Measurements from ENCODE around the gene TOX4.
A peak's percentile ranks its signal among the peaks of the same experiment; 100 is the strongest.

TOX4 gene

DNA sequence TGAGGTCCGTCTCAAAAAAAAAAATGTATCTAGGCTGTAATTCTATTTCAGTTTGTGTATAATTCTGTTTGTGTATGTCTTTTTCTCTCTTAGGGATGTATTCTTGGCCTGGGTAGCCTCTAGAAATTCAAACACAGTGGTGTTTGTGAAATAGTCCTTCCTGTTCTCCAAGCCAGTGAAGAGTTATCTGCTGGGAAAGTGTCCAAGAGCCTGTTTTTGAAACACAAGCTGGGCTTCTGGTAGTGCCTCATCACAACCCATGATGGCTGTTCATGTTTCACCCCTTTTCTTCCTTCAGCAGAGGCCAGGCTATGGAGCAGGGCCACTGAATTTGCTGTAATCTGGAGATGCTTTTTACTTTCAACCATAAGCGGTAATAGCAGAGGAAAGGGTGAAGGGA is 19.5 kb downstream of the TOX4 start:
- no peak overlapping the region for H2BK12ac ChIP-seq (ENCODE audit: low read length)
- H3K4me2 ChIP-seq (ENCODE audit: insufficient read depth, low read length, poor library complexity, severe bottlenecking): no peak overlapping the region
- H4K91ac ChIP-seq (ENCODE audit: low read depth, low read length, poor library complexity): no peak overlapping the region
- no peaks in the 10 kb centered on the region for H3K27me3 ChIP-seq (ENCODE audit: control insufficient read depth in 3 of 3, insufficient read depth in 3 of 3, low read depth in 1 of 3, low read length in 3 of 3)
- H3K23ac ChIP-seq (ENCODE audit: low read depth, low read length, poor library complexity): no peak overlapping the region
- no peak overlapping the region for H3K4ac ChIP-seq (ENCODE audit: low read length)
- H2AFZ ChIP-seq (ENCODE audit: low read length): no peak overlapping the region
- H2BK120ac ChIP-seq (ENCODE audit: low read depth, low read length): no peak overlapping the region
- H3K9ac ChIP-seq (ENCODE audit: low read depth, low read length, poor library complexity): no peak overlapping the region
- no peak for DNase-seq (ENCODE audit: low spot score)
- no peaks in the 10 kb centered on the region for H3K9me3 ChIP-seq (replicated peaks in 1 of 2; ENCODE audit: control insufficient read depth in 2 of 2, insufficient read depth in 1 of 2, low read depth in 1 of 2, low read length in 2 of 2)
- H2BK15ac ChIP-seq (ENCODE audit: low read length): no peak overlapping the region
- no peak overlapping the region for H2BK5ac ChIP-seq (ENCODE audit: low read length)
- no peak overlapping the region for H3K27ac ChIP-seq (replicated peaks; ENCODE audit: low read length)
- H3K18ac ChIP-seq (ENCODE audit: low read length): no peak overlapping the region
- no peak overlapping the region for H4K8ac ChIP-seq (ENCODE audit: low read depth, low read length)
- peaks cover 38 to 91% of the 10 kb centered on the region in 2 donors for H3K36me3 ChIP-seq (replicated peaks in 1 of 2; ENCODE audit: control insufficient read depth in 2 of 2, insufficient read depth in 2 of 2, low read length in 2 of 2)
- WGBS, 2 donors (ENCODE audit: extremely low coverage in 2 of 2, insufficient read length in 2 of 2, insufficient replicate concordance in 1 of 2): no CpG with 5 or more reads among the region's 2 CpGs
- no peak overlapping the region for H3K14ac ChIP-seq (ENCODE audit: low read length)
- no peaks in the 10 kb centered on the region for H3K79me1 ChIP-seq (ENCODE audit: low read depth, low read length)
- peaks cover 0 to 3% of the 10 kb centered on the region in 2 donors for H3K4me1 ChIP-seq (ENCODE audit: control insufficient read depth in 2 of 2, insufficient read depth in 1 of 2, low read depth in 1 of 2, low read length in 2 of 2)
- H3K4me3 ChIP-seq (ENCODE audit: low read length in 2 of 2): no peak overlapping the region
- H2AK5ac ChIP-seq (ENCODE audit: low read depth, low read length): no peak overlapping the region

DNA sequence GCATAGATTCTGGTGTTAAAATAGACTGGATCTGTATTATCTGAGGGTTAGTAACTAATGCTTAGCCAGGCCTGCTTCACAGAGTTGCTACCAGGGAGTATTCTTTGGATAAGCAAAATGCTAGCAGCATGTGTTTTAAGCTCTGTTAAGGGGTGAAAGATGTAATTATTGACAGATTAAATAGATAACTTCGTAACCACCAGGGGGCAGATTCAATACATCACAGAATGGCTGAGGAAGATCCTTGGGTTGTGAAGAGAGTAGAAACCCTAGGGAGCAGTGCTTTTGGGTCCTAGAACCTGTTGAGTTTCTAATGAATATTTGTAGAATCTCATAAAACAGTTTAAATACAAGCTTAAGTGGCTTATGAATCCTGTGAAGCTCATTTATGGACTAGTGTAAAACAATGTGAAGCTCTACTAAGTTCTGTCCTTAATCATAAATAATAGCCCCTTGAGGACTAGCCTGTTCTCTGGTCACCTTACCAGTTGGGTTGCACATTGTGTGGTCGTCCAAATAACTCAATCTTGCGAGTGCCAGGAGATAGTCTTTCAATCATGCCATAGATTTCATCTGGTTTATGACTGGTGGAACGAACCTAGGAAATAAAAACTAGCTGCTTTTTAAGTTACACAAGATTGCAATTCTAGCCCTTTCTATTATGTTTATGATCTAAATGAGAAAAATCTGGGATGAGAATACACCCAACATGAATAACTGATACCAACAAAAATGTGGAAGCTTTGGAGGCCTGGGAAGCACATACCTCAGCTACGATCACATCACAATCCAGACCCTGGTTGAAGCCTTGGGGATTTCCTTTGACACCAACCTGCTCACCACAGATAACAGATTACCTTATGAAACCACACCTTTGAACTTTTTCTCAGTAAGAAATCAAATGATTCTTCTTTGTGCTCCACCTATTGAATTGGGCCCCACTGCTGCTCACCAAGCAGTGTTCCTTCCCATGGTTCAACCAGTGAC is 21.8 kb downstream of the TOX4 start:
- Histone ChIP-seq H2AK5ac (ENCODE audit: low read depth, low read length) (no peak overlapping the region), H3K18ac (ENCODE audit: low read length) (no peak overlapping the region), H3K9me3 (replicated peaks in 1 of 2; ENCODE audit: control insufficient read depth in 2 of 2, insufficient read depth in 1 of 2, low read depth in 1 of 2, low read length in 2 of 2) (no peaks in the 10 kb centered on the region), H3K27me3 (ENCODE audit: control insufficient read depth in 3 of 3, insufficient read depth in 3 of 3, low read depth in 1 of 3, low read length in 3 of 3) (no peaks in the 10 kb centered on the region), H3K79me1 (ENCODE audit: low read depth, low read length) (no peaks in the 10 kb centered on the region), H3K23ac (ENCODE audit: low read depth, low read length, poor library complexity) (no peak overlapping the region), H3K4me2 (ENCODE audit: insufficient read depth, low read length, poor library complexity, severe bottlenecking) (no peak overlapping the region), H2BK15ac (ENCODE audit: low read length) (no peak overlapping the region), H3K9ac (ENCODE audit: low read depth, low read length, poor library complexity) (no peak overlapping the region), H3K4me1 (ENCODE audit: control insufficient read depth in 2 of 2, insufficient read depth in 1 of 2, low read depth in 1 of 2, low read length in 2 of 2) (peaks cover 0 to 3% of the 10 kb centered on the region in 2 donors), H3K36me3 (replicated peaks in 1 of 2; ENCODE audit: control insufficient read depth in 2 of 2, insufficient read depth in 2 of 2, low read length in 2 of 2) (peaks cover 44 to 95% of the 10 kb centered on the region in 2 donors), H2AFZ (ENCODE audit: low read length) (no peak overlapping the region), H2BK120ac (ENCODE audit: low read depth, low read length) (no peak overlapping the region), H3K4ac (ENCODE audit: low read length) (no peak overlapping the region), H4K91ac (ENCODE audit: low read depth, low read length, poor library complexity) (no peak overlapping the region), H3K14ac (ENCODE audit: low read length) (no peak overlapping the region), H3K4me3 (ENCODE audit: low read length in 2 of 2) (no peak overlapping the region), H2BK5ac (ENCODE audit: low read length) (no peak overlapping the region), H4K8ac (ENCODE audit: low read depth, low read length) (no peak overlapping the region), H2BK12ac (ENCODE audit: low read length) (no peak overlapping the region), H3K27ac (replicated peaks; ENCODE audit: low read length) (peak overlapping the region; percentile 5)
- no CpG with 5 or more reads among the region's 5 CpGs for WGBS, 2 donors (ENCODE audit: extremely low coverage in 2 of 2, insufficient read length in 2 of 2, insufficient replicate concordance in 1 of 2)
- DNase-seq (ENCODE audit: low spot score): peak; percentile 46

DNA sequence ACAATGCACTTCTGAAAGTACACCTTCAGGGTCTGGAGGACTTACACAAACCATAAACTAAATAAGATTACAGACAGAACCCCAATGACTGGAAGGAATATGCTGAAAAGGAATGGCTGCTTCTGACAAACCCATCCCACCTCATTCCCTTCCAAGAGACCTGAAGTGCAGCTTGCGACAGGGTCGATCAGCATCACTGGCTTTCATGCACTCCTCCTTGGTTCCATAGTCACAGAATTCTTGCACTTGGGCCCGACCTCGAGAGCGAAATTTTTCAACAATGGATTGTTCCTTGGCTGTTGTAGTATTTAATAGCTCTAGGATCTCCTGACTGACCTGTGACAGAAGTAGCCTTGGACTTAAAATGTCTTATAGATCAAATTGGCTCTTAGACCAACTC is 24.6 kb downstream of the TOX4 start:
- Histone ChIP-seq H3K18ac (ENCODE audit: low read length) (no peak overlapping the region), H2BK120ac (ENCODE audit: low read depth, low read length) (no peak overlapping the region), H3K27me3 (ENCODE audit: control insufficient read depth in 3 of 3, insufficient read depth in 3 of 3, low read depth in 1 of 3, low read length in 3 of 3) (no peaks in the 10 kb centered on the region), H3K4me1 (ENCODE audit: control insufficient read depth in 2 of 2, insufficient read depth in 1 of 2, low read depth in 1 of 2, low read length in 2 of 2) (peaks cover 0 to 3% of the 10 kb centered on the region in 2 donors), H3K23ac (ENCODE audit: low read depth, low read length, poor library complexity) (no peak overlapping the region), H3K9ac (ENCODE audit: low read depth, low read length, poor library complexity) (no peak overlapping the region), H3K14ac (ENCODE audit: low read length) (no peak overlapping the region), H3K79me1 (ENCODE audit: low read depth, low read length) (peaks cover under 1% of the 10 kb centered on the region), H2BK15ac (ENCODE audit: low read length) (no peak overlapping the region), H2BK12ac (ENCODE audit: low read length) (no peak overlapping the region), H3K36me3 (replicated peaks in 1 of 2; ENCODE audit: control insufficient read depth in 2 of 2, insufficient read depth in 2 of 2, low read length in 2 of 2) (peaks cover 33 to 95% of the 10 kb centered on the region in 2 donors), H3K27ac (replicated peaks; ENCODE audit: low read length) (peak overlapping the region; percentile 16), H3K4me2 (ENCODE audit: insufficient read depth, low read length, poor library complexity, severe bottlenecking) (no peak overlapping the region), H2AFZ (ENCODE audit: low read length) (no peak overlapping the region), H2AK5ac (ENCODE audit: low read depth, low read length) (no peak overlapping the region), H4K91ac (ENCODE audit: low read depth, low read length, poor library complexity) (no peak overlapping the region), H4K8ac (ENCODE audit: low read depth, low read length) (no peak overlapping the region), H3K9me3 (replicated peaks in 1 of 2; ENCODE audit: control insufficient read depth in 2 of 2, insufficient read depth in 1 of 2, low read depth in 1 of 2, low read length in 2 of 2) (no peaks in the 10 kb centered on the region), H3K4me3 (ENCODE audit: low read length in 2 of 2) (no peak overlapping the region), H2BK5ac (ENCODE audit: low read length) (no peak overlapping the region), H3K4ac (ENCODE audit: low read length) (no peak overlapping the region)
- no peak for DNase-seq (ENCODE audit: low spot score)
- WGBS, 2 donors (ENCODE audit: extremely low coverage in 2 of 2, insufficient read length in 2 of 2, insufficient replicate concordance in 1 of 2): no CpG with 5 or more reads among the region's 5 CpGs

DNA sequence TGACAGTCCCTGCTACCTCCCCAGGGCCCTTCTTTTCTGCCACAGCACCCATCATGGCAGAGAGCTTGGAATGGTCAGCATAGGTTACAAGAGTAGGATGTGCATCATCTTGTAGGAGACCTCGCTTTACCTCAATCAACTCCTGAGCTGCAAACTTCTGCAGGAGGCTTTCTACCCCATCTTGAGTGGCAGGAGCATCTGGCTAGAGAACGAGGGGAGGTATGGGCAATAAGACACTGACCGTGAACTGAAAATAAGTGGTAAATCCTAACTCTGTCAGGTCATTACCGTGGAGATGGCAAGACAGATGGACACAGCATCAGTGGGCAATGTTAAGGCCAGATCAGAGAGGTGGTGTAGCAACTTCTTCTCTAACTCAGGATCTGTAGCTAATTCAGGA is 26.4 kb downstream of the TOX4 start:
- Histone ChIP-seq H4K8ac (ENCODE audit: low read depth, low read length) (no peak overlapping the region), H3K4me1 (ENCODE audit: control insufficient read depth in 2 of 2, insufficient read depth in 1 of 2, low read depth in 1 of 2, low read length in 2 of 2) (peaks cover 1 to 3% of the 10 kb centered on the region in 2 donors), H3K79me1 (ENCODE audit: low read depth, low read length) (peaks cover 1% of the 10 kb centered on the region), H2BK12ac (ENCODE audit: low read length) (no peak overlapping the region), H2BK5ac (ENCODE audit: low read length) (no peak overlapping the region), H3K18ac (ENCODE audit: low read length) (no peak overlapping the region), H3K4me2 (ENCODE audit: insufficient read depth, low read length, poor library complexity, severe bottlenecking) (no peak overlapping the region), H3K9ac (ENCODE audit: low read depth, low read length, poor library complexity) (no peak overlapping the region), H3K23ac (ENCODE audit: low read depth, low read length, poor library complexity) (no peak overlapping the region), H2BK120ac (ENCODE audit: low read depth, low read length) (no peak overlapping the region), H3K9me3 (replicated peaks in 1 of 2; ENCODE audit: control insufficient read depth in 2 of 2, insufficient read depth in 1 of 2, low read depth in 1 of 2, low read length in 2 of 2) (no peaks in the 10 kb centered on the region), H4K91ac (ENCODE audit: low read depth, low read length, poor library complexity) (no peak overlapping the region), H3K27ac (replicated peaks; ENCODE audit: low read length) (no peak overlapping the region), H3K4me3 (ENCODE audit: low read length in 2 of 2) (no peak overlapping the region), H3K36me3 (replicated peaks in 1 of 2; ENCODE audit: control insufficient read depth in 2 of 2, insufficient read depth in 2 of 2, low read length in 2 of 2) (peaks cover 28 to 95% of the 10 kb centered on the region in 2 donors), H2BK15ac (ENCODE audit: low read length) (no peak overlapping the region), H3K4ac (ENCODE audit: low read length) (no peak overlapping the region), H2AFZ (ENCODE audit: low read length) (no peak overlapping the region), H3K14ac (ENCODE audit: low read length) (no peak overlapping the region), H2AK5ac (ENCODE audit: low read depth, low read length) (no peak overlapping the region), H3K27me3 (ENCODE audit: control insufficient read depth in 3 of 3, insufficient read depth in 3 of 3, low read depth in 1 of 3, low read length in 3 of 3) (no peaks in the 10 kb centered on the region)
- no CpG with 5 or more reads among the region's 4 CpGs for WGBS, 2 donors (ENCODE audit: extremely low coverage in 2 of 2, insufficient read length in 2 of 2, insufficient replicate concordance in 1 of 2)
- DNase-seq (ENCODE audit: low spot score): no peak

Measured in neuronal stem cell (in vitro differentiated cells).